ENCODE results near the gene SLC35G6. TPM values are rescaled to one million over a fixed set of nuclear protein-coding genes. Genes with fewer than 3 reads are reported as not detected.
A peak's percentile ranks its signal among the peaks of the same experiment; 100 is the strongest.

Gene SLC35G6
- total and polyA plus RNA-seq, 2 of the 13 experiments (the other 11 are each of a cell fraction or from before 2014, with no cell fraction given): 0.07 TPM; not detected in 1

GRCh38 chr17:7484067-7484918 lies 3.0 kb downstream of the SLC35G6 start, which contains the start of gene POLR2A (continued):
- peak; percentile 20; the same call in 1 of the 2 replicates for TF ChIP-seq ZBTB7A (CRISPR knock-in tag; IDR thresholded peaks at IDR 0.05)
- peak; percentile 48 for TF ChIP-seq GATAD2A (CRISPR knock-in tag; IDR thresholded peaks at IDR 0.05)
- TF ChIP-seq ZNF367 (CRISPR knock-in tag; IDR thresholded peaks at IDR 0.05; ENCODE audit: borderline replicate concordance): 0 out of 2 replicates have a peak, but pooled peaks have one; percentile 25
- TF ChIP-seq CSRNP2 (CRISPR knock-in tag; conservative IDR thresholded peaks at IDR 0.05; ENCODE audit: low read depth): no peak
- TF ChIP-seq THAP8 (CRISPR knock-in tag; IDR thresholded peaks at IDR 0.05; ENCODE audit: borderline replicate concordance): 0 out of 2 replicates have a peak, but pooled peaks have one; percentile 42
- TF ChIP-seq SKIL (CRISPR knock-in tag; IDR thresholded peaks at IDR 0.05; ENCODE audit: borderline replicate concordance): peak; percentile 39; the same call in 1 of the 2 replicates
- TF ChIP-seq TMF1 (CRISPR knock-in tag; IDR thresholded peaks at IDR 0.05; ENCODE audit: low read depth): no peak; the same call in 1 of the 2 replicates
- TF ChIP-seq CBFB (CRISPR knock-in tag; IDR thresholded peaks at IDR 0.05): peak; percentile 22; the same call in 1 of the 2 replicates
- peak; percentile 96 for TF ChIP-seq ZNF263 (CRISPR knock-in tag; IDR thresholded peaks at IDR 0.05)
- TF ChIP-seq PRDM15 (CRISPR knock-in tag; IDR thresholded peaks at IDR 0.05): peak; percentile 97
- TF ChIP-seq, protein P1, sequence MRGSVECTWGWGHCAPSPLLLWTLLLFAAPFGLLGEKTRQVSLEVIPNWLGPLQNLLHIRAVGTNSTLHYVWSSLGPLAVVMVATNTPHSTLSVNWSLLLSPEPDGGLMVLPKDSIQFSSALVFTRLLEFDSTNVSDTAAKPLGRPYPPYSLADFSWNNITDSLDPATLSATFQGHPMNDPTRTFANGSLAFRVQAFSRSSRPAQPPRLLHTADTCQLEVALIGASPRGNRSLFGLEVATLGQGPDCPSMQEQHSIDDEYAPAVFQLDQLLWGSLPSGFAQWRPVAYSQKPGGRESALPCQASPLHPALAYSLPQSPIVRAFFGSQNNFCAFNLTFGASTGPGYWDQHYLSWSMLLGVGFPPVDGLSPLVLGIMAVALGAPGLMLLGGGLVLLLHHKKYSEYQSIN (CRISPR knock-in tag; IDR thresholded peaks at IDR 0.05; ENCODE audit: borderline replicate concordance): no peak; the same call in 1 of the 2 replicates
- TF ChIP-seq, protein P2, sequence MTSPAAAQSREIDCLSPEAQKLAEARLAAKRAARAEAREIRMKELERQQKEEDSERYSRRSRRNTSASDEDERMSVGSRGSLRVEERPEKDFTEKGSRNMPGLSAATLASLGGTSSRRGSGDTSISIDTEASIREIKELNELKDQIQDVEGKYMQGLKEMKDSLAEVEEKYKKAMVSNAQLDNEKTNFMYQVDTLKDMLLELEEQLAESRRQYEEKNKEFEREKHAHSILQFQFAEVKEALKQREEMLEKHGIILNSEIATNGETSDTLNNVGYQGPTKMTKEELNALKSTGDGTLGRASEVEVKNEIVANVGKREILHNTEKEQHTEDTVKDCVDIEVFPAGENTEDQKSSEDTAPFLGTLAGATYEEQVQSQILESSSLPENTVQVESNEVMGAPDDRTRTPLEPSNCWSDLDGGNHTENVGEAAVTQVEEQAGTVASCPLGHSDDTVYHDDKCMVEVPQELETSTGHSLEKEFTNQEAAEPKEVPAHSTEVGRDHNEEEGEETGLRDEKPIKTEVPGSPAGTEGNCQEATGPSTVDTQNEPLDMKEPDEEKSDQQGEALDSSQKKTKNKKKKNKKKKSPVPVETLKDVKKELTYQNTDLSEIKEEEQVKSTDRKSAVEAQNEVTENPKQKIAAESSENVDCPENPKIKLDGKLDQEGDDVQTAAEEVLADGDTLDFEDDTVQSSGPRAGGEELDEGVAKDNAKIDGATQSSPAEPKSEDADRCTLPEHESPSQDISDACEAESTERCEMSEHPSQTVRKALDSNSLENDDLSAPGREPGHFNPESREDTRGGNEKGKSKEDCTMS (CRISPR knock-in tag; conservative IDR thresholded peaks at IDR 0.05): no peak
- peak; percentile 98 for TF ChIP-seq RBM22 (optimal IDR thresholded peaks at IDR 0.05; ENCODE audit: low read length)
- no peak for TF ChIP-seq ZNF7 (CRISPR knock-in tag; IDR thresholded peaks at IDR 0.05)
- peak; percentile 38 for TF ChIP-seq ZC3H13 (CRISPR knock-in tag; IDR thresholded peaks at IDR 0.05)
- TF ChIP-seq FOXJ3 (CRISPR knock-in tag; IDR thresholded peaks at IDR 0.05; ENCODE audit: borderline replicate concordance): peak; percentile 60; the same call in 1 of the 2 replicates

Measured in HepG2 (cell line).